Panc1 (cell line): Measurements from ENCODE around the gene CIAPIN1. TPM values are rescaled to one million over a fixed set of nuclear protein-coding genes. Genes with fewer than 3 reads are reported as not detected.

Experiments used
- ATAC-seq: fragments of 200-7000 bp; cut with Tn5 transposase; 2 replicates; pipeline ENCODE4 v1.9.1; 2020; ENCODE audit warnings: mild to moderate bottlenecking, moderate library complexity
- BruUV-seq: library from RNA; stranded (reverse); fragments of 400-500 nt; replicated peaks from 2 replicates; lab custom pipeline; 2021; lab: Mats Ljungman, UMichigan
- CTCF ChIA-PET: fragments of 300-600 bp; sonication (Branson Sonifier 250); formaldehyde crosslinking; loops from one replicate; lab custom pipeline; 2022; ENCODE audit warnings: antibody characterized with exemption; lab: Charles Lee
- POLR2A ChIA-PET: fragments of 300-600 bp; sonication (Branson Sonifier 250); formaldehyde crosslinking; loops from one replicate; lab custom pipeline; 2022; ENCODE audit warnings: antibody characterized with exemption; lab: Charles Lee
- DNase-seq: peaks from one replicate; pipeline ENCODE4 v3.0.0-alpha.2; 2010; ENCODE audit warnings: low read depth, low spot score
- H3K27ac ChIP-seq: 2 replicates; pipeline ENCODE4 v1.5.1; 2011; ENCODE audit warnings: mild to moderate bottlenecking, low read length, inconsistent platforms
- H3K27me3 ChIP-seq: fragments of 200-500 bp; sonication (Bioruptor generic); 2 replicates; pipeline ENCODE4 v1.6.0; 2014; ENCODE audit warnings: low read length, inconsistent platforms; ENCODE audit not compliant: control insufficient read depth, insufficient read depth
- H3K36me3 ChIP-seq: fragments of 200-500 bp; sonication (Bioruptor generic); 2 replicates; pipeline ENCODE4 v1.5.1; 2014; ENCODE audit warnings: inconsistent platforms, mild to moderate bottlenecking, low read length, moderate library complexity; ENCODE audit not compliant: control insufficient read depth, insufficient read depth
- H3K4me1 ChIP-seq: 2 replicates; pipeline ENCODE4 v1.5.1; 2011; ENCODE audit warnings: inconsistent platforms, mild to moderate bottlenecking, low read length, moderate library complexity; ENCODE audit not compliant: control insufficient read depth, insufficient read depth
- H3K4me3 ChIP-seq, 2 experiments: 2 replicates each; pipeline ENCODE4 v1.5.1; 2011 to 2012; ENCODE audit warnings: low read depth in 2 of 2, low read length in 2 of 2, mild to moderate bottlenecking in 2 of 2, inconsistent platforms in 1 of 2, moderate library complexity in 1 of 2
- H3K9me3 ChIP-seq: fragments of 200-500 bp; sonication (Bioruptor generic); 2 replicates; pipeline ENCODE4 v1.5.1; 2014; ENCODE audit warnings: low read depth, mild to moderate bottlenecking, inconsistent platforms, low read length, moderate library complexity; ENCODE audit not compliant: control insufficient read depth, insufficient read depth
- CTCF ChIP-seq: fragments of 450-650 bp; IDR thresholded peaks from 2 replicates; pipeline ENCODE4 v1.5.1; 2017; ENCODE audit warnings: mild to moderate bottlenecking
- POLR2AphosphoS5 ChIP-seq: IDR thresholded peaks from 2 replicates; pipeline ENCODE4 v1.6.1; 2012; ENCODE audit warnings: mild to moderate bottlenecking, low read depth, low read length, moderate library complexity
- SIN3A ChIP-seq: IDR thresholded peaks from 2 replicates; pipeline ENCODE4 v1.6.1; 2012; ENCODE audit warnings: low read depth, mild to moderate bottlenecking, low read length, moderate library complexity, borderline replicate concordance; ENCODE audit not compliant: insufficient read depth
- TCF7L2 ChIP-seq: IDR thresholded peaks from 2 replicates; pipeline ENCODE4 v1.6.1; 2011; ENCODE audit warnings: mild to moderate bottlenecking, low read depth, low read length, inconsistent platforms
- in situ Hi-C: cut with HindIII; loops from 2 replicates; pipeline ENCODE4 v1.10.0; 2016; ENCODE audit warnings: low sequenced_read_pairs, low pct_unique_long_range_greater_than_20kb
- intact Hi-C: fragments of 100-400 bp; cut with micrococcal nuclease; formaldehyde crosslinking; loops from one replicate; pipeline ENCODE4 v1.10.0; 2022; ENCODE audit not compliant: unreplicated experiment
- total RNA-seq: library from RNA; stranded (reverse); gene quantifications from one replicate; pipeline ENCODE4 v1.2.1, GENCODE V29; 2021; ENCODE audit not compliant: unreplicated experiment
- TF ChIP-seq, protein P1 (sequence below), 2 experiments: IDR thresholded peaks; 2 replicates each; pipeline ENCODE4 v1.6.1; 2011 to 2012; ENCODE audit warnings: low read depth in 2 of 2, control low read depth in 1 of 2, low read length in 1 of 2, mild to moderate bottlenecking in 1 of 2, moderate library complexity in 1 of 2; ENCODE audit not compliant: insufficient read depth in 1 of 2

CIAPIN1 gene
- total RNA-seq, 1 experiment from 2014 or later: 64.0 TPM

DNA sequence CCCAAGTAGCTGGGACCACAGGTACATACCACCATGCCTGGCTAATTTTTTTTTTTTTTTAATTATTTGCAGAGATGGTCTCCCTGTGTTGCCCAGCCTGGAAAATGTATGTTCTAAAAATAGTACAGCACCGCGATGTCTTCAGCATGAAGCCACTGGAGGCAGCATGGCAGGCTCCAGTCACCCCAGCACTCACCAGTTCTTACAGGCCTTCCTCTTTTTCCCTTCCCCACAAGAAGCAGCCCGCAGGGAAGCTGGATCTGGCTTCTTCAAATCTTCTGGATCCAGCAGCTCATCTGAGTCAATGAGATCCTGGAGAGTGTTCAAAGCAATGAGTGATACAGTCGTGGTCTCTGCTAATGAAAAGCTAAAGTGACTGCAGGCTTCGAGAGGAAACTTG, 16.2 kb downstream of the CIAPIN1 start:
- TF ChIP-seq TCF7L2: no peak
- no peak for TF ChIP-seq SIN3A
- POLR2A ChIA-PET: no interaction called here
- H3K36me3 ChIP-seq: peaks cover 19% of the 10 kb centered on the region
- H3K4me3 ChIP-seq: no peak overlapping the region
- no peak for DNase-seq
- in situ Hi-C loops: no loop called here
- no peaks in the 10 kb centered on the region for H3K9me3 ChIP-seq
- no peak overlapping the region for H3K27ac ChIP-seq
- no peaks in the 10 kb centered on the region for H3K27me3 ChIP-seq
- no TSS peak for BruUV-seq
- no peak for ATAC-seq
- intact Hi-C loops: no loop called here
- H3K4me1 ChIP-seq: no peaks in the 10 kb centered on the region
- CTCF ChIA-PET: no interaction called here

- CTCF ChIA-PET: no interaction called here
Observed at GRCh38 chr16:57427824-57428223, 19.4 kb downstream of the CIAPIN1 start.

More at GRCh38 chr16:57427824-57428223, 19.4 kb downstream of the CIAPIN1 start:
- ATAC-seq (no peak), DNase-seq (no peak)
- Histone ChIP-seq H3K4me3 (no peak overlapping the region), H3K27ac (no peak overlapping the region), H3K4me1 (no peaks in the 10 kb centered on the region), H3K27me3 (no peaks in the 10 kb centered on the region), H3K36me3 (peaks cover 6% of the 10 kb centered on the region; the same call in 1 of the 2 replicates), H3K9me3 (no peaks in the 10 kb centered on the region)
- no peak for TF ChIP-seq CTCF
- TF ChIP-seq, protein P1, sequence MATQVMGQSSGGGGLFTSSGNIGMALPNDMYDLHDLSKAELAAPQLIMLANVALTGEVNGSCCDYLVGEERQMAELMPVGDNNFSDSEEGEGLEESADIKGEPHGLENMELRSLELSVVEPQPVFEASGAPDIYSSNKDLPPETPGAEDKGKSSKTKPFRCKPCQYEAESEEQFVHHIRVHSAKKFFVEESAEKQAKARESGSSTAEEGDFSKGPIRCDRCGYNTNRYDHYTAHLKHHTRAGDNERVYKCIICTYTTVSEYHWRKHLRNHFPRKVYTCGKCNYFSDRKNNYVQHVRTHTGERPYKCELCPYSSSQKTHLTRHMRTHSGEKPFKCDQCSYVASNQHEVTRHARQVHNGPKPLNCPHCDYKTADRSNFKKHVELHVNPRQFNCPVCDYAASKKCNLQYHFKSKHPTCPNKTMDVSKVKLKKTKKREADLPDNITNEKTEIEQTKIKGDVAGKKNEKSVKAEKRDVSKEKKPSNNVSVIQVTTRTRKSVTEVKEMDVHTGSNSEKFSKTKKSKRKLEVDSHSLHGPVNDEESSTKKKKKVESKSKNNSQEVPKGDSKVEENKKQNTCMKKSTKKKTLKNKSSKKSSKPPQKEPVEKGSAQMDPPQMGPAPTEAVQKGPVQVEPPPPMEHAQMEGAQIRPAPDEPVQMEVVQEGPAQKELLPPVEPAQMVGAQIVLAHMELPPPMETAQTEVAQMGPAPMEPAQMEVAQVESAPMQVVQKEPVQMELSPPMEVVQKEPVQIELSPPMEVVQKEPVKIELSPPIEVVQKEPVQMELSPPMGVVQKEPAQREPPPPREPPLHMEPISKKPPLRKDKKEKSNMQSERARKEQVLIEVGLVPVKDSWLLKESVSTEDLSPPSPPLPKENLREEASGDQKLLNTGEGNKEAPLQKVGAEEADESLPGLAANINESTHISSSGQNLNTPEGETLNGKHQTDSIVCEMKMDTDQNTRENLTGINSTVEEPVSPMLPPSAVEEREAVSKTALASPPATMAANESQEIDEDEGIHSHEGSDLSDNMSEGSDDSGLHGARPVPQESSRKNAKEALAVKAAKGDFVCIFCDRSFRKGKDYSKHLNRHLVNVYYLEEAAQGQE (IDR thresholded peaks at IDR 0.05; ENCODE audit: insufficient read depth in 1 of 2, low read depth in 2 of 2, low read length in 1 of 2): no peak
- TF ChIP-seq POLR2AphosphoS5: no peak
- no peak for TF ChIP-seq TCF7L2
- TF ChIP-seq SIN3A: no peak
- in situ Hi-C loops: no loop called here
- intact Hi-C loops: no loop called here
- POLR2A ChIA-PET: no interaction called here
- no TSS peak for BruUV-seq
